Left ventricle myocardium inferior (tissue), 1 donor: ENCODE results near the gene SLC16A10. TPM values are rescaled to one million over a fixed set of nuclear protein-coding genes. Genes with fewer than 3 reads are reported as not detected.
A peak's percentile ranks its signal among the peaks of the same experiment; 100 is the strongest.

Experiments
- DNase-seq: peaks from one replicate; pipeline ENCODE4 v3.0.0-alpha.2; 2020
- H3K27ac ChIP-seq: fragments of 200-600 bp; replicated peaks from 2 replicates; pipeline ENCODE4 v1.8.0; 2021
- H3K27me3 ChIP-seq: fragments of 200-600 bp; 2 replicates; pipeline ENCODE4 v1.8.0; 2021; ENCODE audit warnings: low read depth
- H3K36me3 ChIP-seq: fragments of 200-600 bp; 2 replicates; pipeline ENCODE4 v1.8.0; 2021
- H3K4me1 ChIP-seq: fragments of 200-600 bp; 2 replicates; pipeline ENCODE4 v1.8.0; 2021
- H3K4me3 ChIP-seq: fragments of 200-600 bp; 2 replicates; pipeline ENCODE4 v1.8.0; 2021; ENCODE audit warnings: mild to moderate bottlenecking, moderate library complexity
- H3K9me3 ChIP-seq: fragments of 200-600 bp; replicated peaks from 2 replicates; pipeline ENCODE4 v1.8.0; 2021
- CTCF ChIP-seq: fragments of 200-600 bp; IDR thresholded peaks from 2 replicates; pipeline ENCODE4 v1.8.0; 2021; ENCODE audit warnings: antibody characterized with exemption, mild to moderate bottlenecking, borderline replicate concordance
- intact Hi-C: fragments of 100-400 bp; cut with micrococcal nuclease; formaldehyde crosslinking; loops from one replicate; pipeline ENCODE4 v1.11.0; 2022
- total RNA-seq: library from RNA; stranded (reverse); fragmentation: NEBNext Ultra II Directional; extraction: Animal tissue kit (Norgen Biotek cat#: 25700); gene quantifications from one replicate; pipeline ENCODE4 v1.2.1, GENCODE V29; 2021
- donor health status: DM: no; HTN: yes; CAD: no; lungs with severe emphysema.

The SLC16A10 gene
- total RNA-seq, 1 donor from 2014 or later, result 4.5 TPM

GRCh38 chr6:111256646-111257045, 169.3 kb downstream of the SLC16A10 start:
- TF ChIP-seq CTCF, result peak; percentile 16
- Histone ChIP-seq H3K27me3 (peaks cover 16% of the 10 kb centered on the region), H3K4me3 (no peak overlapping the region), H3K27ac (no peak overlapping the region), H3K36me3 (no peaks in the 10 kb centered on the region), H3K4me1 (peaks cover 17% of the 10 kb centered on the region), H3K9me3 (no peaks in the 10 kb centered on the region)
- no peak for DNase-seq
- intact Hi-C loops, result loop anchor here (10.0 kb wide), 1 partner anchor 388 kb away; no protein-coding TSS in a partner anchor

GRCh38 chr6:111258010-111258409, 170.7 kb downstream of the SLC16A10 start:
- intact Hi-C loops, result loop anchor here (10.0 kb wide), 1 partner anchor 387 kb away; no protein-coding TSS in a partner anchor
- Histone ChIP-seq H3K9me3 (no peaks in the 10 kb centered on the region), H3K27ac (no peak overlapping the region), H3K27me3 (peaks cover 16% of the 10 kb centered on the region), H3K4me3 (no peak overlapping the region), H3K4me1 (peaks cover 17% of the 10 kb centered on the region), H3K36me3 (no peaks in the 10 kb centered on the region)
- TF ChIP-seq CTCF, result no peak
- no peak for DNase-seq

- no peaks in the 10 kb centered on the region for H3K9me3 ChIP-seq
- TF ChIP-seq CTCF, result no peak
- DNase-seq, result no peak
- H3K36me3 ChIP-seq, result peaks cover under 1% of the 10 kb centered on the region
- peaks cover 17% of the 10 kb centered on the region for H3K4me1 ChIP-seq
- peak overlapping the region; percentile 86 for H3K4me3 ChIP-seq
- peaks cover 12% of the 10 kb centered on the region for H3K27me3 ChIP-seq
- H3K27ac ChIP-seq, result peak overlapping the region; percentile 92
- intact Hi-C loops, result loop anchor here (10.0 kb wide), 1 partner anchor 386 kb away; no protein-coding TSS in a partner anchor
These were observed 171.3 kb downstream of the SLC16A10 start for GRCh38 chr6:111258615-111259088.

GRCh38 chr6:111259089-111259831, 172.0 kb downstream of the SLC16A10 start:
- H3K9me3 ChIP-seq, result no peaks in the 10 kb centered on the region
- peaks cover 6% of the 10 kb centered on the region for H3K36me3 ChIP-seq
- peaks cover 6% of the 10 kb centered on the region for H3K27me3 ChIP-seq
- intact Hi-C loops, result loop anchor here (10.0 kb wide), 1 partner anchor 386 kb away; no protein-coding TSS in a partner anchor
- peaks cover 17% of the 10 kb centered on the region for H3K4me1 ChIP-seq
- peak; percentile 98 for TF ChIP-seq CTCF
- DNase-seq, result peak; percentile 98
- H3K27ac ChIP-seq, result peak overlapping the region; percentile 92
- peak overlapping the region; percentile 86 for H3K4me3 ChIP-seq

GRCh38 chr6:111260570-111261298, 173.4 kb downstream of the SLC16A10 start:
- Histone ChIP-seq H3K4me1 (peaks cover 20% of the 10 kb centered on the region), H3K9me3 (no peaks in the 10 kb centered on the region), H3K4me3 (peak overlapping the region; percentile 86), H3K27ac (no peak overlapping the region), H3K36me3 (peaks cover 18% of the 10 kb centered on the region), H3K27me3 (no peaks in the 10 kb centered on the region)
- no peak for TF ChIP-seq CTCF
- DNase-seq, result no peak
- intact Hi-C loops, result no loop called here
